NT2/D1 (cell line): ENCODE data around the gene SAMM50.

ENCODE experiments used
- SUZ12 ChIP-seq: IDR thresholded peaks from 2 replicates; pipeline ENCODE4 v1.6.1; 2011; ENCODE audit not compliant: insufficient read length, insufficient read depth; ENCODE audit errors: extremely low read depth
- YY1 ChIP-seq: IDR thresholded peaks from 2 replicates; pipeline ENCODE4 v1.6.1; 2011; ENCODE audit not compliant: insufficient read length, insufficient read depth
- ZNF274 ChIP-seq: IDR thresholded peaks from 2 replicates; pipeline ENCODE4 v1.6.1; 2011; ENCODE audit warnings: mild to moderate bottlenecking, low read depth, low read length

GRCh38 chr22:43996170-43996980 lies 41.1 kb downstream of the SAMM50 start:
- TF ChIP-seq ZNF274 (no peak), SUZ12 (no peak), YY1 (no peak)
